GM12872 (cell line): ENCODE data around the gene HECTD4.

Source experiments
- TF ChIP-seq, protein P1 (sequence below): IDR thresholded peaks from 3 replicates; pipeline ENCODE4 v1.5.1; 2011; ENCODE audit warnings: low read depth, mild to moderate bottlenecking, low read length, moderate library complexity; ENCODE audit not compliant: insufficient read depth

The HECTD4 gene

DNA sequence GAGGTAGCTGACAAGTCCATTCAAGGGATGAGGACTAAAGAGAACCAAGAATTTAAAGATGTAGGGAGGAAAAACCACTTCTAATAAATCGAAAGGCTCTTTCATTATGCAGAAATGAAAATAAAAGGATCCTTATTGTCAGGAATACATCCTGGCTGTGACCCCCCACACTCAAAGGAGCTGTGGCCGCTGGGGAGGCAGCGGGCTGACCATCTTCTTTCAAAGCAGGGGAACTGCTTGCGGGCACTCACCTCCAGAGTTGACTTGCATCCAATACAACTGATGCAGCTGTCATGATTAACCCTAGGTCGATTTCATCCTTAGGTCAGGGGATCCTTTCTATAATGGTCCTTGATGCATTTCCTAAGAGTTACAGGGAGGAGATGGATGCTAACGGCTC lies 221.6 kb downstream of the HECTD4 start:
- TF ChIP-seq, protein P1, sequence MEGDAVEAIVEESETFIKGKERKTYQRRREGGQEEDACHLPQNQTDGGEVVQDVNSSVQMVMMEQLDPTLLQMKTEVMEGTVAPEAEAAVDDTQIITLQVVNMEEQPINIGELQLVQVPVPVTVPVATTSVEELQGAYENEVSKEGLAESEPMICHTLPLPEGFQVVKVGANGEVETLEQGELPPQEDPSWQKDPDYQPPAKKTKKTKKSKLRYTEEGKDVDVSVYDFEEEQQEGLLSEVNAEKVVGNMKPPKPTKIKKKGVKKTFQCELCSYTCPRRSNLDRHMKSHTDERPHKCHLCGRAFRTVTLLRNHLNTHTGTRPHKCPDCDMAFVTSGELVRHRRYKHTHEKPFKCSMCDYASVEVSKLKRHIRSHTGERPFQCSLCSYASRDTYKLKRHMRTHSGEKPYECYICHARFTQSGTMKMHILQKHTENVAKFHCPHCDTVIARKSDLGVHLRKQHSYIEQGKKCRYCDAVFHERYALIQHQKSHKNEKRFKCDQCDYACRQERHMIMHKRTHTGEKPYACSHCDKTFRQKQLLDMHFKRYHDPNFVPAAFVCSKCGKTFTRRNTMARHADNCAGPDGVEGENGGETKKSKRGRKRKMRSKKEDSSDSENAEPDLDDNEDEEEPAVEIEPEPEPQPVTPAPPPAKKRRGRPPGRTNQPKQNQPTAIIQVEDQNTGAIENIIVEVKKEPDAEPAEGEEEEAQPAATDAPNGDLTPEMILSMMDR: no peak

DNA sequence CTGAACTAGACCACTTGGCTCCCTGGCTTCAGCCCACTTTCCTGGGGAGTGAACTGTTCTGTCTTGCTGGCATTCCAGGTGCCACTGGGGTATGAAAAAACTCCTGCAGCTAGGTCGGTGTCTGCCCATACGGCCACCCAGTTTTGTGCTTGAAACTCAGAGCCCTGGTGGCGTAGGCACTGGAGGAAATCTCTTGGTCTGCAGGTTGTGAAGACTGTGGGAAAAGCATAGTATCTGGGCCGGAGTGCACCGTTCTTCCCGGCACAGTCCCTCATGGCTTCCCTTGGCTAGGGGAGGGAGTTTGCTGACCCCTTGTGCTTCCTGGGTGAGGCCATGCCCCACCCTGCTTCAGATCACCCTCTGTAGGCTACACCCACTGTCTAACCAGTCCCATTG lies 223.1 kb downstream of the HECTD4 start:
- TF ChIP-seq, protein P1: no peak

DNA sequence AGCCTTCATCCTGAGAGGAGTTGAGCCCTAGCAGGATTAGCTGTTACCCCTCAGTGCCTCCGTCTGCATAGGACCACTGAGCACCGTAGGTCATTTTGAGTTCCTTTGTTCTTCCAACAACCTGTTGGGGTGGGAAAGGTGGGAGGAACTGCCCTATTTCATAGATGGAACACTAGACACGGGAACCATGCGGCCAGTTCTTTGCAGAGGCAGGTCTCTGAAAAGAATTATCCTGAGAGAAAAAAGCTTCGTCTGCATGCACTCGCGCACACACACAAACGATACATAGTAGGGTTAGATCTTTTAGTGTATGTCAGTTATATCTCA lies 228.4 kb downstream of the HECTD4 start:
- TF ChIP-seq, protein P1: no peak

DNA sequence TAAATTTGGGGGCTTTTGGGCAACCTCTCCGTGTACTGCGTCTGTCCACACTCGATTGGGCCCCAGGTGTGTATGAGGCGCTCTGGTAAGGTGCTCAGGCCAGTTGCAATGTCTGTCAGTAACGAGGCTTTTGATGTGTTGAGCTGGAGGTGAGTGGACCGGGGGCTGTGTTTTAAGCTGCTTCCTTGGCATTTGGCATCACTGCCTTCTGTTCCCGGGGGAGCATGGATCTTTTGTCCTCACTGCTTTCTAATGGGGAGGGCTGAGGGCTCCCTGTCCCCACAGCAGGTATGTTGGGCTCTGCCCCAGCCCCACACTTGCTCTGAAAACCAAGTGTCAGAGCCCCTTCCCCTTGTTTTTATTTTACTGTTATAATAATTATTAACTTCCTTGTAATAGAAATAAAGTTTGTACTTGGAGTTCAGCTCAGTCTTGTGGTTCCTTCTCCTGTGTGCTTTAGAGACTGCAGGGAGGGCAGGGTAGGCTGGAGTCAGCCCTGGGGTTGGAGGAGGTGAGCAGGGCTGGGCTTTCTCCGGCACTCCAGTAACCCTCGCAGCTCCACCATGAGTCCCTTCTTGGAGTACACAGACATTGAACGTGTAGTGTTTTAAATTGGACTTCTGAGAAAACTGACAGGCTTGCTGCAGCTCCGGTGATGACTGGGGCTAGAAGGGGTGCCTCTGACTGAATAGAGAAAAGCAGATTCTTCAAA lies 228.9 kb downstream of the HECTD4 start:
- TF ChIP-seq, protein P1: no peak

DNA sequence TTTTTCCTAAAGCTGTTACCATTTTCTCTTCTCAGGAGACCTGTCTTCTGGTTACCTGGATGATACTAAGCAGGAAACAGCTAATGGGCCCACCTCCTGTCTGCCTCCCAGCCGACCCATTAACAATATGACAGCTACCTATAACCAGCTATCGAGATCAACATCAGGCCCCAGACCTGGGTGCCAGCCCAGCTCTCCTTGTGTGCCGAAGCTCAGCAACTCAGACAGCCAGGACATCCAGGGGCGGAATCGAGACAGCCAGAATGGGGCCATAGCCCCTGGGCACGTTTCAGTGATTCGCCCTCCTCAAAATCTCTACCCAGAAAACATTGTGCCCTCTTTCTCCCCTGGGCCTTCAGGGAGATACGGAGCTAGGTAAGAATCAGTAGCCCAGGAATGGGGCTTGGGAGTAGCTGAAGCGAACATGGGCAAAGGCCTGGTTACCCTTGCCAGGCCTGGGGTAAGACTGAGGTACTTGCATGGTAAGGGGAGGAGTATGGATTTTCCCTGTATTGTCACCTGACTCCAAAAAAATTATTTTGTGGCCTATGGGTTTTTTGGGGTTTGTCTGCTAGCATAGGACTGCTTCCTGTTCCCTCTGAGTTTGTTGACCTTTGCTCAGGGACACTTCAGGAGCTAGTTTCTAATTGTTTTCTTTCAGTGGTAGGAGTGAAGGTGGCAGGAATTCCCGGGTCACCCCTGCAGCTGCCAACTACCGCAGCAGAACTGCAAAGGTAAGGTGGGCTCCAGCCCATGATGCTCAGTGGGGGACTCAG lies 230.3 kb downstream of the HECTD4 start:
- TF ChIP-seq, protein P1: no peak

DNA sequence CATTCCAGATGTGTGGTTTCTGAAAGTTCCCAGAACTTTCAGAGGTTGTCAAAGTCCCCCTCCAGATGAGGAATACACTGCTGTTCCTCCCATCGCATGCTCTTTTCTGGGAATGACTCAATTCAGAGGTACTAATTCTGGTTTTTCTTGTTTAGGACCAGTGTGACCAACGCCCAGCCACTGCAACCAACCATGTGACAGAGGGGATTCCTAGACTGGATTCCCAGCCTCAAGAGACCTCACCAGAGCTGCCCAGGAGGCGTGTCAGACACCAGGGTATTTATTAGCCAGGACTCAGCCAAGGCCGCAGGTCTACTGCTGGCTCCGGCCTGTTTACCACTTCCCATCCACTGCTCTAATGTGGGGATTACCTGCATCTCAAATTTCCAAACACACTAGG lies 232.6 kb downstream of the HECTD4 start:
- TF ChIP-seq, protein P1: no peak

DNA sequence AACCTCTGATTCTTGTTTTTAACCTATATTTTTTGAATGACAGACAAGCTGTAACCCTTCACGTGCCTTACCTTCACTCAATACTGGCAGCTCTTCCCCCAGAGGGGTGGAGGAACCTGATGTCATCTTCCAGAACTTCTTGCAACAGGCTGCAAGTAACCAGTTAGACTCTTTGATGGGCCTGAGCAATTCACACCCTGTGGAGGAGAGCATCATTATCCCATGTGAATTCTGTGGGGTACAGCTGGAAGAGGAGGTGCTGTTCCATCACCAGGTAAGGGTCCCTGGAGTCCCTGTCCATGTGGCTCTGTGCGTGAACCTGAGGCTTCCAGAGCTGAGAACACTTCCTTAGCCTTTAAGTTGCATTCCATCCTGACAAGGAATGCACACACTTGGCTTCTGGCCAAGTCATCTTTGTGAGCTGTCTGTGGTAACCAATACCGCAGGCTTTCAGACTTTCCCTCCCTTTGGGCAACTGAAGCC lies 234.2 kb downstream of the HECTD4 start:
- TF ChIP-seq, protein P1: no peak
